Measurements from ENCODE around the gene CEACAM8. TPM values are rescaled to one million over a fixed set of nuclear protein-coding genes. Genes with fewer than 3 reads are reported as not detected.
"Not testable (repeated sequence)": the region's sequence is repeated elsewhere in the genome, so short reads cannot be mapped to it uniquely, and the experiment has no call there.

The CEACAM8 gene
- polyA plus RNA-seq, 2 of the 4 experiments (the other 2 are of a cell fraction), result not detected

- H3K4me2 ChIP-seq; H3K4me3 ChIP-seq; POLR2A ChIA-PET; ATAC-seq; H3K4me1 ChIP-seq; H3K27ac ChIP-seq; H3K9me3 ChIP-seq; DNase-seq (ENCODE audit: low read depth in 1 of 2, low spot score in 1 of 2); FAIRE-seq: not testable (repeated sequence)
- CTCF ChIA-PET, result interaction anchor here (1.3 kb wide), 1 partner anchor 14 kb away, joined by 4 read pairs; no protein-coding TSS in a partner anchor
- WGBS (ENCODE audit: missing lambda C conversion rate), result 70% methylated on average over 25 of the region's 33 CpGs
These were observed 15.7 kb upstream of the CEACAM8 start for GRCh38 chr19:42610401-42610915.

GRCh38 chr19:42606660-42607351, 12.1 kb upstream of the CEACAM8 start:
- TF ChIP-seq RAD21 (conservative IDR thresholded peaks at IDR 0.05 in 1 of 2, IDR thresholded peaks at IDR 0.05 in 1 of 2) (peak; percentile 75 to 86), POLR2A (IDR thresholded peaks at IDR 0.05; ENCODE audit: low read length) (peak; percentile 22; the same call in 1 of the 2 replicates), HMGXB4 (CRISPR knock-in tag; IDR thresholded peaks at IDR 0.05; ENCODE audit: borderline replicate concordance) (no peak), TP53 (CRISPR knock-in tag; IDR thresholded peaks at IDR 0.05) (0 out of 2 replicates have a peak, but pooled peaks have one; percentile 21), KDM1A (IDR thresholded peaks at IDR 0.05; ENCODE audit: low read depth) (no peak), KDM5A (IDR thresholded peaks at IDR 0.05) (no peak), CTCF (IDR thresholded peaks at IDR 0.05) (peak; percentile 87), SMC3 (IDR thresholded peaks at IDR 0.05) (peak; percentile 67)
- peak; percentile 87 for FAIRE-seq
- H3K9me3 ChIP-seq, result no peaks in the 10 kb centered on the region
- WGBS (ENCODE audit: missing lambda C conversion rate), result 28% methylated on average over 11 of the region's 14 CpGs
- ChIA-PET CTCF (interaction anchor here (0.5 to 4.4 kb wide), 22 partner anchors 11 to 698 kb away, joined by 3 to 70 read pairs (median 4); partner anchors contain the start of genes CEACAM8 and PSG6), POLR2A (interaction anchor here (0.6 kb wide), 1 partner anchor 8 kb away, joined by 4 read pairs; no protein-coding TSS in a partner anchor)
- ATAC-seq, result peak; percentile 75 to 98
- peak; percentile 80 to 88 for DNase-seq (ENCODE audit: low read depth in 1 of 2, low spot score in 1 of 2)
- H3K4me2 ChIP-seq, result peak overlapping the region; percentile 27; the same call in 1 of the 3 replicates
- H3K4me3 ChIP-seq, result no peak overlapping the region
- no peak overlapping the region for H3K27ac ChIP-seq
- no peaks in the 10 kb centered on the region for H3K4me1 ChIP-seq

GRCh38 chr19:42601811-42602443, 7.2 kb upstream of the CEACAM8 start:
- no peak overlapping the region for H3K4me3 ChIP-seq
- H3K27ac ChIP-seq, result no peak overlapping the region
- ATAC-seq (peak; percentile 59 to 73), FAIRE-seq (peak; percentile 73), DNase-seq (ENCODE audit: low read depth in 1 of 2, low spot score in 1 of 2) (peak; percentile 31 to 34)
- H3K4me1 ChIP-seq, result no peaks in the 10 kb centered on the region
- ChIA-PET CTCF (interaction anchor here (1.3 to 4.4 kb wide), 4 partner anchors 11 to 161 kb away, joined by 3 to 30 read pairs (median 4); no protein-coding TSS in a partner anchor), POLR2A (no interaction called here)
- H3K4me2 ChIP-seq, result no peak overlapping the region
- WGBS (ENCODE audit: missing lambda C conversion rate), result 3% methylated on average over 5 of the region's 5 CpGs
- H3K9me3 ChIP-seq, result peaks cover 6% of the 10 kb centered on the region; the same call in 2 of the 3 replicates
- TF ChIP-seq REST (IDR thresholded peaks at IDR 0.05) (peak; percentile 97), HEYL (CRISPR knock-in tag; IDR thresholded peaks at IDR 0.05) (no peak), ZNF302 (CRISPR knock-in tag; IDR thresholded peaks at IDR 0.05) (no peak), SMC3 (IDR thresholded peaks at IDR 0.05) (no peak), HOXA7 (CRISPR knock-in tag; IDR thresholded peaks at IDR 0.05) (no peak), TP53 (CRISPR knock-in tag; IDR thresholded peaks at IDR 0.05) (no peak), SREBF2 (IDR thresholded peaks at IDR 0.05) (no peak), EHMT2 (IDR thresholded peaks at IDR 0.05; ENCODE audit: low read depth) (peak; percentile 84; the same call in 1 of the 2 replicates)

All from A549 (cell line).